GM12878 (cell line): ENCODE results near the gene RHOT1. TPM values are rescaled to one million over a fixed set of nuclear protein-coding genes. Genes with fewer than 3 reads are reported as not detected.

Source experiments
- ATAC-seq: fragments of 200-7000 bp; cut with Tn5 transposase; 3 replicates; pipeline ENCODE4 v1.9.1; 2020; ENCODE audit warnings: mild to moderate bottlenecking, moderate library complexity
- BruUV-seq: library from RNA; stranded (reverse); fragments of 400-500 nt; replicated peaks from 2 replicates; lab custom pipeline; 2021; lab: Mats Ljungman, UMichigan
- CTCF ChIA-PET: fragments of 300-600 bp; sonication (Branson Sonifier 250); formaldehyde crosslinking; extraction: SDS; loops from one replicate; lab custom pipeline; 2021; ENCODE audit warnings: inconsistent platforms; lab: Yijun Ruan, JAX
- POLR2A ChIA-PET: fragments of 350-600 bp; formaldehyde crosslinking; extraction: SDS; loops from one replicate; lab custom pipeline; 2021; ENCODE audit warnings: inconsistent platforms; lab: Charles Lee
- RAD21 ChIA-PET: fragments of 300-600 bp; sonication (Branson Sonifier 250); formaldehyde crosslinking; loops from one replicate; lab custom pipeline; 2023; ENCODE audit warnings: antibody characterized with exemption; ENCODE audit not compliant: unreplicated experiment; lab: Charles Lee
- SMC1A ChIA-PET: fragments of 300-600 bp; sonication (Branson Sonifier 250); formaldehyde crosslinking; loops from one replicate; lab custom pipeline; 2023; ENCODE audit not compliant: unreplicated experiment, uncharacterized antibody; lab: Charles Lee
- DNase-seq: peaks from one replicate; pipeline ENCODE4 v3.0.0-alpha.2; 2011; ENCODE audit warnings: low read depth, low spot score
- FAIRE-seq: peaks from 3 replicates; lab custom pipeline; 2011; peaks lifted over from hg19 to GRCh38; lab: Jason Lieb, UNC
- H2AFZ ChIP-seq: 2 replicates; pipeline ENCODE4 v1.6.0; 2011; ENCODE audit warnings: low read depth, low read length, control low read depth; ENCODE audit not compliant: control insufficient read depth
- H3K27ac ChIP-seq: 2 replicates; pipeline ENCODE4 v1.5.1; 2011; ENCODE audit warnings: control low read depth; ENCODE audit not compliant: control insufficient read depth, insufficient read depth
- H3K27me3 ChIP-seq, 2 experiments: replicated peaks in 1 of 2; 2 replicates each; pipeline versions ENCODE4 v1.6.0 to v1.6.1; 2011; ENCODE audit warnings: low read length in 1 of 2; ENCODE audit not compliant: control insufficient read depth in 2 of 2, insufficient read depth in 2 of 2
- H3K36me3 ChIP-seq, 2 experiments: 2 replicates each; pipeline ENCODE4 v1.5.1; 2011; ENCODE audit warnings: low read length in 1 of 2; ENCODE audit not compliant: control insufficient read depth in 2 of 2, insufficient read depth in 2 of 2
- H3K4me1 ChIP-seq: 2 replicates; pipeline ENCODE4 v1.6.1; 2011; ENCODE audit warnings: mild to moderate bottlenecking, low read length, moderate library complexity, mixed read lengths; ENCODE audit not compliant: control insufficient read depth, insufficient read depth
- H3K4me2 ChIP-seq: 2 replicates; pipeline ENCODE4 v1.6.0; 2011; ENCODE audit warnings: control low read depth; ENCODE audit not compliant: control insufficient read depth, insufficient read depth
- H3K4me3 ChIP-seq: fragments of 200-600 bp; sonication (generic); 2 replicates; pipeline ENCODE4 v1.5.1; 2016
- H3K79me2 ChIP-seq: 2 replicates; pipeline ENCODE4 v1.6.0; 2011; ENCODE audit warnings: low read length; ENCODE audit not compliant: control insufficient read depth, insufficient read depth
- H3K9ac ChIP-seq: 2 replicates; pipeline ENCODE4 v1.8.0; 2011; ENCODE audit warnings: low read length, control low read depth, mixed read lengths; ENCODE audit not compliant: control insufficient read depth, insufficient read depth
- H3K9me3 ChIP-seq: replicated peaks from 3 replicates; pipeline ENCODE4 v1.5.1; 2011; ENCODE audit warnings: mild to moderate bottlenecking, low read length; ENCODE audit not compliant: control insufficient read depth, insufficient read depth
- H4K20me1 ChIP-seq: 2 replicates; pipeline ENCODE4 v1.6.0; 2011; ENCODE audit not compliant: control insufficient read depth, insufficient read depth
- ASH2L ChIP-seq: fragments of 300-600, 200-600 bp; sonication (generic); IDR thresholded peaks from 2 replicates; pipeline ENCODE4 v1.6.1; 2017; ENCODE audit warnings: low read depth, mild to moderate bottlenecking, borderline replicate concordance
- CHD4 ChIP-seq: fragments of 200-600 bp; sonication (generic); IDR thresholded peaks from 2 replicates; pipeline ENCODE4 v1.6.1; 2016; ENCODE audit warnings: mild to moderate bottlenecking
- IKZF2 ChIP-seq, 2 experiments: fragments of 450-650 bp; IDR thresholded peaks; 2 replicates each; pipeline ENCODE4 v1.6.1; 2017; ENCODE audit warnings: mild to moderate bottlenecking in 2 of 2, moderate library complexity in 2 of 2
- MYB ChIP-seq: fragments of 150-350 bp; IDR thresholded peaks from 2 replicates; pipeline ENCODE4 v1.6.1; 2014; ENCODE audit warnings: mild to moderate bottlenecking, low read depth, low read length, borderline replicate concordance
- NR2F1 ChIP-seq: fragments of 450-650 bp; conservative IDR thresholded peaks from 2 replicates; pipeline ENCODE4 v1.6.1; 2017; ENCODE audit warnings: mild to moderate bottlenecking
- WGBS: methylation state at CpG from one replicate; pipeline ENCODE4 v1.1.6; 2016; ENCODE audit warnings: low lambda C conversion rate; ENCODE audit not compliant: insufficient replicate concordance, insufficient coverage; ENCODE audit errors: missing lambda C conversion rate; 5-methylcytosine and 5-hydroxymethylcytosine counted together
- in situ Hi-C: fragments of 300-500 bp; cut with MboI; formaldehyde crosslinking; loops from 9 replicates; pipeline ENCODE4 v1.14.3; 2018; ENCODE audit warnings: mixed read lengths
- intact Hi-C: fragments of 100-400 bp; cut with micrococcal nuclease; formaldehyde crosslinking; loops from one replicate; pipeline ENCODE4 v1.14.2; 2022; ENCODE audit not compliant: unreplicated experiment
- polyA plus RNA-seq, 11 experiments: library from polyadenylated mRNA; depleted of rRNA in 4 of 11; unstranded in 6 of 11; stranded (reverse) in 5 of 11; fragments of >200 nt; fragmentation: Nextera tagmentation in 4 of 11; fragmentation: Illumina TruSeq in 1 of 11; extraction: Ambion mirVana in 4 of 11; extraction: Trizol in 1 of 11; gene quantifications; 1 replicate in 1 of 11; 2 replicates in 10 of 11; pipeline versions ENCODE4 v1.2.1 to v1.2.3, GENCODE V29; 2011 to 2016; ENCODE audit warnings: inconsistent platforms in 2 of 11, missing spikeins in 2 of 11, low read depth in 1 of 11
- total RNA-seq, 4 experiments: library from RNA; depleted of rRNA in 3 of 4; stranded (reverse); fragments of >200 nt in 3 of 4; fragmentation: Illumina TruSeq in 1 of 4; extraction: Trizol in 1 of 4; gene quantifications; 2 replicates each; pipeline versions ENCODE4 v1.2.1 to v1.2.3, GENCODE V29; 2013 to 2021
- TF ChIP-seq, protein P1 (sequence below): IDR thresholded peaks from 2 replicates; pipeline ENCODE4 v1.6.1; 2011; ENCODE audit warnings: borderline replicate concordance, low read depth, mild to moderate bottlenecking, moderate library complexity, low read length; ENCODE audit not compliant: insufficient read depth, poor library complexity, severe bottlenecking
- TF ChIP-seq, protein P2 (sequence below): fragments of 150-350 bp; IDR thresholded peaks from 2 replicates; pipeline ENCODE4 v1.6.1; 2016; ENCODE audit warnings: low read depth, low read length
- TF ChIP-seq, protein P3 (sequence below): fragments of 450-650 bp; IDR thresholded peaks from 2 replicates; pipeline ENCODE4 v1.6.1; 2017; ENCODE audit warnings: mild to moderate bottlenecking, moderate library complexity
- TF ChIP-seq, protein P4 (sequence below): fragments of 450-650 bp; IDR thresholded peaks from 2 replicates; pipeline ENCODE4 v1.6.1; 2018; ENCODE audit warnings: borderline replicate concordance, mild to moderate bottlenecking; ENCODE audit not compliant: partially characterized antibody

Gene RHOT1
- total and polyA plus RNA-seq, 10 of the 15 experiments (the other 5 are each of a cell fraction or from before 2014, with no cell fraction given): 13.3 to 68.2 (median 22.8) TPM

DNA sequence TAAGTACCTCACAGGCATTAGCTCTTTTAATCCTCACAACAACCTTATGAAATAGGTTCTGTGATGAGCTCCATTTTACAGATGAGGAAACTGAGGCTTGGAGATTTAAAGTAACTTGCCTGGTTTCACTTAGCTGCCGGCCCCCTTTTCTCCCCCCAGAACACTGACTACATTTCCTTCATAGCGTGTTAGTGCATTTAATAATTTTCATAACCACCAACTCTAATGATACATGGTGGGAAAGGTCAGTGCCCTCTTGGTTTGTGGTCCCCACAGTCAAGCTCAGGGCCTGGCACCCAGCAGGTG is 16.5 kb upstream of the RHOT1 start:
- BruUV-seq: no TSS peak
- no peak overlapping the region for H3K4me2 ChIP-seq
- ChIA-PET SMC1A (interaction anchor here (1.3 to 2.8 kb wide), 4 partner anchors 11 to 19 kb away, joined by 3 to 11 read pairs (median 4); no protein-coding TSS in a partner anchor), POLR2A (interaction anchor here (0.5 to 1.0 kb wide), 4 partner anchors 17 to 193 kb away, joined by 3 to 7 read pairs (median 4); no protein-coding TSS in a partner anchor), RAD21 (no interaction called here), CTCF (interaction anchor here (6.0 kb wide), 1 partner anchor 13 kb away, joined by 72 read pairs; the partner anchor contains the start of gene RHOT1)
- no peak overlapping the region for H3K27ac ChIP-seq
- H3K79me2 ChIP-seq: peaks cover 10% of the 10 kb centered on the region
- H3K27me3 ChIP-seq: no peaks in the 10 kb centered on the region
- H3K4me3 ChIP-seq: no peak overlapping the region
- DNase-seq (no peak), FAIRE-seq (no peak), ATAC-seq (no peak)
- in situ Hi-C loops (no loop called here), intact Hi-C loops (no loop called here)
- no peaks in the 10 kb centered on the region for H3K9me3 ChIP-seq
- H4K20me1 ChIP-seq: no peaks in the 10 kb centered on the region
- H3K9ac ChIP-seq: no peak overlapping the region
- peaks cover 7% of the 10 kb centered on the region; the same call in 1 of the 2 replicates for H3K4me1 ChIP-seq
- TF ChIP-seq, protein P1, sequence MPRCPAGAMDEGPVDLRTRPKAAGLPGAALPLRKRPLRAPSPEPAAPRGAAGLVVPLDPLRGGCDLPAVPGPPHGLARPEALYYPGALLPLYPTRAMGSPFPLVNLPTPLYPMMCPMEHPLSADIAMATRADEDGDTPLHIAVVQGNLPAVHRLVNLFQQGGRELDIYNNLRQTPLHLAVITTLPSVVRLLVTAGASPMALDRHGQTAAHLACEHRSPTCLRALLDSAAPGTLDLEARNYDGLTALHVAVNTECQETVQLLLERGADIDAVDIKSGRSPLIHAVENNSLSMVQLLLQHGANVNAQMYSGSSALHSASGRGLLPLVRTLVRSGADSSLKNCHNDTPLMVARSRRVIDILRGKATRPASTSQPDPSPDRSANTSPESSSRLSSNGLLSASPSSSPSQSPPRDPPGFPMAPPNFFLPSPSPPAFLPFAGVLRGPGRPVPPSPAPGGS: no peak
- TF ChIP-seq CHD4 (no peak), MYB (no peak), IKZF2 (IDR thresholded peaks at IDR 0.05) (no peak), NR2F1 (no peak), ASH2L (no peak)
- TF ChIP-seq, protein P2, sequence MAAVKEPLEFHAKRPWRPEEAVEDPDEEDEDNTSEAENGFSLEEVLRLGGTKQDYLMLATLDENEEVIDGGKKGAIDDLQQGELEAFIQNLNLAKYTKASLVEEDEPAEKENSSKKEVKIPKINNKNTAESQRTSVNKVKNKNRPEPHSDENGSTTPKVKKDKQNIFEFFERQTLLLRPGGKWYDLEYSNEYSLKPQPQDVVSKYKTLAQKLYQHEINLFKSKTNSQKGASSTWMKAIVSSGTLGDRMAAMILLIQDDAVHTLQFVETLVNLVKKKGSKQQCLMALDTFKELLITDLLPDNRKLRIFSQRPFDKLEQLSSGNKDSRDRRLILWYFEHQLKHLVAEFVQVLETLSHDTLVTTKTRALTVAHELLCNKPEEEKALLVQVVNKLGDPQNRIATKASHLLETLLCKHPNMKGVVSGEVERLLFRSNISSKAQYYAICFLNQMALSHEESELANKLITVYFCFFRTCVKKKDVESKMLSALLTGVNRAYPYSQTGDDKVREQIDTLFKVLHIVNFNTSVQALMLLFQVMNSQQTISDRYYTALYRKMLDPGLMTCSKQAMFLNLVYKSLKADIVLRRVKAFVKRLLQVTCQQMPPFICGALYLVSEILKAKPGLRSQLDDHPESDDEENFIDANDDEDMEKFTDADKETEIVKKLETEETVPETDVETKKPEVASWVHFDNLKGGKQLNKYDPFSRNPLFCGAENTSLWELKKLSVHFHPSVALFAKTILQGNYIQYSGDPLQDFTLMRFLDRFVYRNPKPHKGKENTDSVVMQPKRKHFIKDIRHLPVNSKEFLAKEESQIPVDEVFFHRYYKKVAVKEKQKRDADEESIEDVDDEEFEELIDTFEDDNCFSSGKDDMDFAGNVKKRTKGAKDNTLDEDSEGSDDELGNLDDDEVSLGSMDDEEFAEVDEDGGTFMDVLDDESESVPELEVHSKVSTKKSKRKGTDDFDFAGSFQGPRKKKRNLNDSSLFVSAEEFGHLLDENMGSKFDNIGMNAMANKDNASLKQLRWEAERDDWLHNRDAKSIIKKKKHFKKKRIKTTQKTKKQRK: no peak
- TF ChIP-seq, protein P3, sequence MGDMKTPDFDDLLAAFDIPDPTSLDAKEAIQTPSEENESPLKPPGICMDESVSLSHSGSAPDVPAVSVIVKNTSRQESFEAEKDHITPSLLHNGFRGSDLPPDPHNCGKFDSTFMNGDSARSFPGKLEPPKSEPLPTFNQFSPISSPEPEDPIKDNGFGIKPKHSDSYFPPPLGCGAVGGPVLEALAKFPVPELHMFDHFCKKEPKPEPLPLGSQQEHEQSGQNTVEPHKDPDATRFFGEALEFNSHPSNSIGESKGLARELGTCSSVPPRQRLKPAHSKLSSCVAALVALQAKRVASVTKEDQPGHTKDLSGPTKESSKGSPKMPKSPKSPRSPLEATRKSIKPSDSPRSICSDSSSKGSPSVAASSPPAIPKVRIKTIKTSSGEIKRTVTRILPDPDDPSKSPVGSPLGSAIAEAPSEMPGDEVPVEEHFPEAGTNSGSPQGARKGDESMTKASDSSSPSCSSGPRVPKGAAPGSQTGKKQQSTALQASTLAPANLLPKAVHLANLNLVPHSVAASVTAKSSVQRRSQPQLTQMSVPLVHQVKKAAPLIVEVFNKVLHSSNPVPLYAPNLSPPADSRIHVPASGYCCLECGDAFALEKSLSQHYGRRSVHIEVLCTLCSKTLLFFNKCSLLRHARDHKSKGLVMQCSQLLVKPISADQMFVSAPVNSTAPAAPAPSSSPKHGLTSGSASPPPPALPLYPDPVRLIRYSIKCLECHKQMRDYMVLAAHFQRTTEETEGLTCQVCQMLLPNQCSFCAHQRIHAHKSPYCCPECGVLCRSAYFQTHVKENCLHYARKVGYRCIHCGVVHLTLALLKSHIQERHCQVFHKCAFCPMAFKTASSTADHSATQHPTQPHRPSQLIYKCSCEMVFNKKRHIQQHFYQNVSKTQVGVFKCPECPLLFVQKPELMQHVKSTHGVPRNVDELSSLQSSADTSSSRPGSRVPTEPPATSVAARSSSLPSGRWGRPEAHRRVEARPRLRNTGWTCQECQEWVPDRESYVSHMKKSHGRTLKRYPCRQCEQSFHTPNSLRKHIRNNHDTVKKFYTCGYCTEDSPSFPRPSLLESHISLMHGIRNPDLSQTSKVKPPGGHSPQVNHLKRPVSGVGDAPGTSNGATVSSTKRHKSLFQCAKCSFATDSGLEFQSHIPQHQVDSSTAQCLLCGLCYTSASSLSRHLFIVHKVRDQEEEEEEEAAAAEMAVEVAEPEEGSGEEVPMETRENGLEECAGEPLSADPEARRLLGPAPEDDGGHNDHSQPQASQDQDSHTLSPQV: no peak
- TF ChIP-seq, protein P4, sequence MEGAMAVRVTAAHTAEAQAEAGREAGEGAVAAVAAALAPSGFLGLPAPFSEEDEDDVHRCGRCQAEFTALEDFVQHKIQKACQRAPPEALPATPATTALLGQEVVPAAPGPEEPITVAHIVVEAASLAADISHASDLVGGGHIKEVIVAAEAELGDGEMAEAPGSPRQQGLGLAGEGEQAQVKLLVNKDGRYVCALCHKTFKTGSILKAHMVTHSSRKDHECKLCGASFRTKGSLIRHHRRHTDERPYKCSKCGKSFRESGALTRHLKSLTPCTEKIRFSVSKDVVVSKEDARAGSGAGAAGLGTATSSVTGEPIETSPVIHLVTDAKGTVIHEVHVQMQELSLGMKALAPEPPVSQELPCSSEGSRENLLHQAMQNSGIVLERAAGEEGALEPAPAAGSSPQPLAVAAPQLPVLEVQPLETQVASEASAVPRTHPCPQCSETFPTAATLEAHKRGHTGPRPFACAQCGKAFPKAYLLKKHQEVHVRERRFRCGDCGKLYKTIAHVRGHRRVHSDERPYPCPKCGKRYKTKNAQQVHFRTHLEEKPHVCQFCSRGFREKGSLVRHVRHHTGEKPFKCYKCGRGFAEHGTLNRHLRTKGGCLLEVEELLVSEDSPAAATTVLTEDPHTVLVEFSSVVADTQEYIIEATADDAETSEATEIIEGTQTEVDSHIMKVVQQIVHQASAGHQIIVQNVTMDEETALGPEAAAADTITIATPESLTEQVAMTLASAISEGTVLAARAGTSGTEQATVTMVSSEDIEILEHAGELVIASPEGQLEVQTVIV: no peak
- H3K36me3 ChIP-seq: peaks cover 0 to 3% of the 10 kb centered on the region in 2 experiments; a peak in 1 of 4 replicates
- H2AFZ ChIP-seq: no peak overlapping the region
- WGBS: 98% methylated on average over 2 of the region's 2 CpGs
